Smooth muscle cell (in vitro differentiated cells): ENCODE data around the gene UBN1. TPM values are rescaled to one million over a fixed set of nuclear protein-coding genes. Genes with fewer than 3 reads are reported as not detected.

Source experiments
- DNase-seq: peaks from one replicate; lab custom pipeline; 2025; ENCODE audit not compliant: unreplicated experiment; lab: John Stamatoyannopoulos, UW
- H2AFZ ChIP-seq: fragments of 200-600 bp; sonication (generic); 2 replicates; pipeline ENCODE4 v1.6.0; 2016; ENCODE audit warnings: antibody characterized with exemption, low read depth, mild to moderate bottlenecking
- H3F3A ChIP-seq: fragments of 200-600 bp; sonication (generic); 2 replicates; pipeline ENCODE4 v1.6.0; 2017; ENCODE audit warnings: antibody characterized with exemption, low read depth
- H3K27ac ChIP-seq: fragments of 200-600 bp; sonication (generic); 2 replicates; pipeline ENCODE4 v1.5.1; 2016; ENCODE audit warnings: low read depth, mild to moderate bottlenecking
- H3K27me3 ChIP-seq: fragments of 200-600 bp; sonication (generic); 2 replicates; pipeline ENCODE4 v1.6.1; 2016; ENCODE audit warnings: low read depth, mild to moderate bottlenecking
- H3K36me3 ChIP-seq: fragments of 200-600 bp; sonication (generic); 2 replicates; pipeline ENCODE4 v1.5.1; 2016; ENCODE audit warnings: low read depth
- H3K4me1 ChIP-seq: fragments of 200-600 bp; sonication (generic); 2 replicates; pipeline ENCODE4 v1.5.1; 2016; ENCODE audit warnings: low read depth
- H3K4me2 ChIP-seq: fragments of 200-600 bp; sonication (generic); 2 replicates; pipeline ENCODE4 v1.6.0; 2016; ENCODE audit warnings: mild to moderate bottlenecking
- H3K4me3 ChIP-seq: fragments of 200-600 bp; sonication (generic); 2 replicates; pipeline ENCODE4 v1.5.1; 2016; ENCODE audit warnings: mild to moderate bottlenecking
- H3K79me2 ChIP-seq: fragments of 200-600 bp; sonication (generic); 2 replicates; pipeline ENCODE4 v1.6.0; 2016; ENCODE audit warnings: low read depth, mild to moderate bottlenecking
- H3K9ac ChIP-seq: fragments of 200-600 bp; sonication (generic); 2 replicates; pipeline ENCODE4 v1.6.0; 2016; ENCODE audit warnings: low read depth
- H3K9me3 ChIP-seq: fragments of 200-600 bp; sonication (generic); replicated peaks from 2 replicates; pipeline ENCODE4 v1.5.1; 2016; ENCODE audit warnings: low read depth
- H4K20me1 ChIP-seq: fragments of 200-600 bp; sonication (generic); 2 replicates; pipeline ENCODE4 v1.6.0; 2016; ENCODE audit warnings: low read depth
- WGBS: methylation state at CpG from one replicate; pipeline ENCODE4 v1.1.7; 2016; ENCODE audit warnings: low lambda C conversion rate; 5-methylcytosine and 5-hydroxymethylcytosine counted together
- polyA plus RNA-seq: library from polyadenylated mRNA; unstranded; fragments of >200 nt; fragmentation: Nextera tagmentation; extraction: Ambion mirVana; gene quantifications from 2 replicates; pipeline ENCODE4 v1.2.1, GENCODE V29; 2016
- total RNA-seq: library from RNA; depleted of rRNA; stranded (reverse); fragments of >200 nt; gene quantifications from 2 replicates; pipeline ENCODE4 v1.2.3, GENCODE V29; 2014
- TF ChIP-seq, protein P1 (sequence below): fragments of 200-600 bp; sonication (generic); IDR thresholded peaks from 2 replicates; pipeline ENCODE4 v1.5.1; 2017; ENCODE audit warnings: borderline replicate concordance, mild to moderate bottlenecking, antibody characterized with exemption; ENCODE audit not compliant: insufficient read depth, poor library complexity, severe bottlenecking

Gene UBN1
- total and polyA plus RNA-seq, 2 experiments from 2014 or later, result 16.2 to 29.7 TPM

DNA sequence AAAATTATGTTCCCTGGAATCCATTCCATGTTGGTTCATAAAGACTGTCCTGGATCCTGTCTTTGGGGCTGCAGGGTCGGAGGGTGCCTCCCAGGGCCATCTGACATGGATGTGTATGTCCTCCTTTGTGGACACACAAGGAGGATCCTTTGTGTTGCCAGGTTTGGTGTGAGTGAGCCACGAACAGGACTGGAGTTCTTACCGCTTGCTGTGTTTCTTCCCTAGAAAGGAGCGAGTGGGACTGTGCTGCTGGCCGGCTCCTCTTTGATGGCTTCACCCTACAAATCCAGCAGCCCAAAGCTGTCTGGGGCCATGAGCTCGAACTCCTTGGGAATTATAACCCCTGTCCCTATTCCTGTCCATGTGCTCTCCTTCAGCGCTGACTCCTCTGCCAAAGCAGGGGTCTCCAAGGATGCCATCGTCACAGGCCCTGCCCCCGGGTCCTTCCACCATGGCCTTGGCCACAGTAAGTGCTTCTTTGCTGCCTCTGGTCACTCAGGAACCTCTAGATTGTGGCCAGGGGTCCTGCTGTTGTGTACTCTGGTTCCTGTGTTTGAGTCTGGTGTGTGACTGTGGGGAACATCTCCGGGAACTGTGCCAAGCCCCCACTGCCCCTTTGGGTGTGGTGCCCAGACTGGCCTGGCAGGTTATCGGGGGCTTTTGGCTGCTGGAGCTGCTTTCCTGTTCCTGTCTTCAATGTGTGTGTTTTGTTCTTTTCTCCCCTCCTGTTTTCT lies 29.5 kb downstream of the UBN1 start:
- Histone ChIP-seq H3K27ac (no peak overlapping the region), H2AFZ (no peak overlapping the region), H3K4me3 (no peak overlapping the region), H3K4me1 (no peaks in the 10 kb centered on the region), H3F3A (no peaks in the 10 kb centered on the region), H3K36me3 (no peaks in the 10 kb centered on the region), H3K27me3 (no peaks in the 10 kb centered on the region), H3K9ac (no peak overlapping the region), H4K20me1 (peaks cover 7% of the 10 kb centered on the region), H3K79me2 (no peaks in the 10 kb centered on the region), H3K4me2 (no peak overlapping the region), H3K9me3 (no peaks in the 10 kb centered on the region)
- WGBS, result 97% methylated on average over 11 of the region's 11 CpGs
- TF ChIP-seq, protein P1, sequence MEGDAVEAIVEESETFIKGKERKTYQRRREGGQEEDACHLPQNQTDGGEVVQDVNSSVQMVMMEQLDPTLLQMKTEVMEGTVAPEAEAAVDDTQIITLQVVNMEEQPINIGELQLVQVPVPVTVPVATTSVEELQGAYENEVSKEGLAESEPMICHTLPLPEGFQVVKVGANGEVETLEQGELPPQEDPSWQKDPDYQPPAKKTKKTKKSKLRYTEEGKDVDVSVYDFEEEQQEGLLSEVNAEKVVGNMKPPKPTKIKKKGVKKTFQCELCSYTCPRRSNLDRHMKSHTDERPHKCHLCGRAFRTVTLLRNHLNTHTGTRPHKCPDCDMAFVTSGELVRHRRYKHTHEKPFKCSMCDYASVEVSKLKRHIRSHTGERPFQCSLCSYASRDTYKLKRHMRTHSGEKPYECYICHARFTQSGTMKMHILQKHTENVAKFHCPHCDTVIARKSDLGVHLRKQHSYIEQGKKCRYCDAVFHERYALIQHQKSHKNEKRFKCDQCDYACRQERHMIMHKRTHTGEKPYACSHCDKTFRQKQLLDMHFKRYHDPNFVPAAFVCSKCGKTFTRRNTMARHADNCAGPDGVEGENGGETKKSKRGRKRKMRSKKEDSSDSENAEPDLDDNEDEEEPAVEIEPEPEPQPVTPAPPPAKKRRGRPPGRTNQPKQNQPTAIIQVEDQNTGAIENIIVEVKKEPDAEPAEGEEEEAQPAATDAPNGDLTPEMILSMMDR, result no peak
- no peak for DNase-seq

DNA sequence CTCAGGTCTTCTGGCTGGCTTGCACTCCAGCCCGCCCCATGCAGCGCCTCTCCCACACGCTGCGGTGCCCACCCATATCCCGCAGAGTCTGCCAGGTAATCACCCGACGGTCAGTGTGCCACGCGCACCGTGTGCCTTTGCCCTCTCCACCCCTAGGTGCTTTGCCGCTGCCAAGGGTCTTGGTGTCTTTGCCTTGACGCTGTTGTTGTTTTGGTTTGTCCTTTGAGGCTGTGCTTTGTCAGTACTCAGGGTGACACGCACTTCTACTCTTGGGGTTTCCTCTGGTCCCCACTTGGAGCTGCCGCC lies 30.1 kb downstream of the UBN1 start:
- no peak for DNase-seq
- H3K27me3 ChIP-seq, result no peaks in the 10 kb centered on the region
- TF ChIP-seq, protein P1, result no peak
- no peak overlapping the region for H3K4me2 ChIP-seq
- no peaks in the 10 kb centered on the region for H3K4me1 ChIP-seq
- H3K27ac ChIP-seq, result no peak overlapping the region
- H3K4me3 ChIP-seq, result no peak overlapping the region
- no peaks in the 10 kb centered on the region for H3K9me3 ChIP-seq
- 96% methylated on average over 12 of the region's 14 CpGs for WGBS
- H3K36me3 ChIP-seq, result no peaks in the 10 kb centered on the region
- H3K9ac ChIP-seq, result no peak overlapping the region
- H2AFZ ChIP-seq, result no peak overlapping the region
- peaks cover 10% of the 10 kb centered on the region for H4K20me1 ChIP-seq
- no peaks in the 10 kb centered on the region for H3K79me2 ChIP-seq
- no peaks in the 10 kb centered on the region for H3F3A ChIP-seq

DNA sequence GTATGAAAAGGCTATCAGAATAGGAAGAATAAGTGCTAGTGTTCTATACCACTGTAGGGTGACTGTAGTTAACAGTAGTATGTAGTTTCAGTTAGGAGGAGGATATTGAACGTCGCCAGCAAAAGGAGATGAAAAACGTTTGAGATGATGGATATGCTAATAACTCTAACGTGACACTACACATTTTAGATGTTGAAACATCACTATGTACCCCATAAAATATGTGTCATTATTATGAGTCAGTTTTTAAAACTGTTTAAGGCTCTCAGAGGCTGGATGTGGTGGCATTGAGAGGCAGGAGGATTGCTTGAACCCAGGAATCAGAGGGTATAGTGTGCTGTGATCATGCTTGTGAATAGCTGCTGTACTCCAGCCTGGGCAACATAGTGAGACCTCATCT lies 31.8 kb downstream of the UBN1 start:
- no peak overlapping the region for H3K9ac ChIP-seq
- TF ChIP-seq, protein P1, result no peak
- H2AFZ ChIP-seq, result no peak overlapping the region
- H3K36me3 ChIP-seq, result no peaks in the 10 kb centered on the region
- no peak overlapping the region for H3K4me3 ChIP-seq
- DNase-seq, result no peak
- no peak overlapping the region for H3K27ac ChIP-seq
- H3K27me3 ChIP-seq, result no peaks in the 10 kb centered on the region
- WGBS, result 85% methylated on average over 4 of the region's 4 CpGs
- no peaks in the 10 kb centered on the region for H3K79me2 ChIP-seq
- H3K9me3 ChIP-seq, result no peaks in the 10 kb centered on the region
- no peaks in the 10 kb centered on the region for H3F3A ChIP-seq
- peaks cover 19% of the 10 kb centered on the region for H4K20me1 ChIP-seq
- no peak overlapping the region for H3K4me2 ChIP-seq
- H3K4me1 ChIP-seq, result no peaks in the 10 kb centered on the region

DNA sequence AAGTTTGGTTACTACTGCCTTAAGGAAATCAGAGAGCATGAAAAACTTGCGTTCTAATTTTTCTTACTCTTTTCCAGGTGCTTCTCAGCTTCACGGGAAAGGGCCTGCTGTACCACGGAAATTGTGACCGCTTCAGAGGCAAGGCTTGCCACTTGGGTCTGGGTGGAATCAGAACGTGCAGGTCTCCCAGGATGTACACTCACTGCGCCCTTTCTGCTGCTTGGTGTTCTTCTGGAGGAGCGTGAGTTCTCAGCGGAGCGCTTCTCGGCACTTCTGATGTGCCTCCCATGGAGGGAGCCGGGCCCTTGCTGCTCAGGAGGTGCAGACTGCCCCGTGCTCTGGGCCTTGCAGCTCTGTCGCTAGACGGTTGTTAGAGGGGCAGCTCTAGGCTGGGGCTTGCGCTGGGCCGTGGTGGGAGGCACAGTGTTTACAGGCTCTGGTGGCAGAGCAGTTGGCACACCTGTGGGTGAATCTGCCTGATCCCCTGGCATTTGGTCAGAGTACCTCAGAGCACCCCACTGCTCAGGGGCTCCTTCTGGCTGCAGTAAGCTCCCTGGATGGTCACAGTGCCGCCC lies 32.8 kb downstream of the UBN1 start:
- H4K20me1 ChIP-seq, result peaks cover 19% of the 10 kb centered on the region
- H3K4me2 ChIP-seq, result no peak overlapping the region
- H3K9ac ChIP-seq, result no peak overlapping the region
- no peaks in the 10 kb centered on the region for H3K4me1 ChIP-seq
- H3F3A ChIP-seq, result no peaks in the 10 kb centered on the region
- H3K36me3 ChIP-seq, result no peaks in the 10 kb centered on the region
- no peaks in the 10 kb centered on the region for H3K79me2 ChIP-seq
- no peak overlapping the region for H2AFZ ChIP-seq
- H3K27me3 ChIP-seq, result no peaks in the 10 kb centered on the region
- H3K4me3 ChIP-seq, result no peak overlapping the region
- H3K27ac ChIP-seq, result no peak overlapping the region
- TF ChIP-seq, protein P1, result no peak
- 94% methylated on average over 17 of the region's 17 CpGs for WGBS
- no peaks in the 10 kb centered on the region for H3K9me3 ChIP-seq
- no peak for DNase-seq
